IMR-90 (cell line): ENCODE results near the gene TNS2. TPM values are rescaled to one million over a fixed set of nuclear protein-coding genes. Genes with fewer than 3 reads are reported as not detected.
A peak's percentile ranks its signal among the peaks of the same experiment; 100 is the strongest.

Source experiments
- ATAC-seq: fragments of 200-7000 bp; cut with Tn5 transposase; 2 replicates; pipeline ENCODE4 v1.9.1; 2020; ENCODE audit warnings: low read depth, mild to moderate bottlenecking, moderate library complexity
- BruUV-seq: library from RNA; stranded (reverse); fragments of 400-500 nt; replicated peaks from 2 replicates; lab custom pipeline; 2021; lab: Mats Ljungman, UMichigan
- CTCF ChIA-PET: fragments of 300-600 bp; formaldehyde crosslinking; extraction: SDS; loops from one replicate; lab custom pipeline; 2021; ENCODE audit warnings: antibody characterized with exemption; lab: Yijun Ruan, JAX
- POLR2A ChIA-PET: fragments of 300-600 bp; sonication (Branson Sonifier 250); formaldehyde crosslinking; loops from one replicate; lab custom pipeline; 2022; ENCODE audit warnings: antibody characterized with exemption; ENCODE audit not compliant: unreplicated experiment; lab: Charles Lee
- DNase-seq: peaks from one replicate; pipeline ENCODE4 v3.0.0; 2013
- H2AFZ ChIP-seq: replicated peaks from 2 replicates; pipeline ENCODE3; 2013; ENCODE audit warnings: low read length, mild to moderate bottlenecking; ENCODE audit not compliant: poor library complexity
- H2AK5ac ChIP-seq: 2 replicates; pipeline ENCODE4 v1.6.1; 2013; ENCODE audit warnings: low read depth, low read length, inconsistent platforms
- H2AK9ac ChIP-seq: replicated peaks from 2 replicates; pipeline ENCODE3; 2013; ENCODE audit warnings: mild to moderate bottlenecking, low read depth, low read length, moderate library complexity; ENCODE audit not compliant: poor library complexity
- H2BK120ac ChIP-seq: 2 replicates; pipeline ENCODE4 v1.6.1; 2013; ENCODE audit warnings: low read depth, low read length, inconsistent platforms
- H2BK15ac ChIP-seq: 3 replicates; pipeline ENCODE4 v1.6.1; 2013; ENCODE audit warnings: low read depth, low read length, inconsistent platforms
- H2BK20ac ChIP-seq: 2 replicates; pipeline ENCODE4 v1.6.1; 2013; ENCODE audit warnings: low read depth, mild to moderate bottlenecking, inconsistent platforms, low read length, moderate library complexity
- H2BK5ac ChIP-seq: 2 replicates; pipeline ENCODE4 v1.6.1; 2013; ENCODE audit warnings: mild to moderate bottlenecking, low read depth, low read length, inconsistent platforms; ENCODE audit not compliant: poor library complexity, severe bottlenecking
- H3K14ac ChIP-seq: replicated peaks from 2 replicates; pipeline ENCODE4 v1.6.1; 2013; ENCODE audit warnings: low read depth, low read length, inconsistent platforms
- H3K18ac ChIP-seq: 2 replicates; pipeline ENCODE4 v1.6.1; 2013; ENCODE audit warnings: low read depth, low read length, control low read depth
- H3K23ac ChIP-seq: 2 replicates; pipeline ENCODE4 v1.6.1; 2013; ENCODE audit warnings: low read depth, low read length, inconsistent platforms
- H3K27ac ChIP-seq: 2 replicates; pipeline ENCODE4 v1.5.1; 2013; ENCODE audit warnings: mild to moderate bottlenecking, control low read depth, low read length; ENCODE audit not compliant: insufficient read depth
- H3K27me3 ChIP-seq: 2 replicates; pipeline ENCODE4 v1.6.1; 2013; ENCODE audit warnings: low read length; ENCODE audit not compliant: control insufficient read depth, insufficient read depth
- H3K36me3 ChIP-seq: 2 replicates; pipeline ENCODE4 v1.6.1; 2013; ENCODE audit warnings: low read length, mixed read lengths; ENCODE audit not compliant: control insufficient read depth, insufficient read depth
- H3K4ac ChIP-seq: 2 replicates; pipeline ENCODE4 v1.6.1; 2013; ENCODE audit warnings: low read depth, low read length, inconsistent platforms
- H3K4me1 ChIP-seq: 2 replicates; pipeline ENCODE4 v1.6.1; 2013; ENCODE audit warnings: low read length, mixed read lengths; ENCODE audit not compliant: control insufficient read depth, insufficient read depth
- H3K4me2 ChIP-seq: 2 replicates; pipeline ENCODE4 v1.6.1; 2013; ENCODE audit warnings: low read depth, mild to moderate bottlenecking, control low read depth, low read length, moderate library complexity
- H3K4me3 ChIP-seq: 2 replicates; pipeline ENCODE4 v1.5.1; 2013; ENCODE audit warnings: low read depth, mild to moderate bottlenecking, control low read depth, low read length, moderate library complexity; ENCODE audit not compliant: insufficient read depth
- H3K56ac ChIP-seq: 2 replicates; pipeline ENCODE4 v1.6.1; 2013; ENCODE audit warnings: low read length, inconsistent platforms; ENCODE audit not compliant: insufficient read depth; ENCODE audit errors: extremely low read depth
- H3K79me1 ChIP-seq, 2 experiments: 2 replicates each; pipeline ENCODE4 v1.6.1; 2013; ENCODE audit warnings: low read length in 2 of 2, inconsistent platforms in 1 of 2, low read depth in 1 of 2
- H3K9ac ChIP-seq: 2 replicates; pipeline ENCODE4 v1.6.1; 2013; ENCODE audit warnings: low read depth, low read length, control low read depth
- H3K9me1 ChIP-seq: 2 replicates; pipeline ENCODE4 v1.6.1; 2013; ENCODE audit warnings: low read length, inconsistent platforms; ENCODE audit not compliant: insufficient read depth
- H3K9me3 ChIP-seq: 2 replicates; pipeline ENCODE4 v1.6.1; 2013; ENCODE audit warnings: low read length; ENCODE audit not compliant: control insufficient read depth, insufficient read depth
- H4K20me1 ChIP-seq: 2 replicates; pipeline ENCODE4 v1.6.1; 2013; ENCODE audit warnings: low read length, inconsistent platforms; ENCODE audit not compliant: insufficient read depth
- H4K5ac ChIP-seq: 2 replicates; pipeline ENCODE4 v1.6.1; 2013; ENCODE audit warnings: mild to moderate bottlenecking, low read depth, low read length, control low read depth
- H4K8ac ChIP-seq, 2 experiments: 2 replicates each; pipeline ENCODE4 v1.6.1; 2013; ENCODE audit warnings: low read depth in 2 of 2, low read length in 2 of 2, control low read depth in 1 of 2, inconsistent platforms in 1 of 2
- H4K91ac ChIP-seq: 2 replicates; pipeline ENCODE4 v1.6.1; 2013; ENCODE audit warnings: low read depth, low read length, inconsistent platforms; ENCODE audit not compliant: insufficient read depth
- CTCF ChIP-seq: conservative IDR thresholded peaks from 2 replicates; pipeline ENCODE4 v1.5.1; 2012; ENCODE audit warnings: mild to moderate bottlenecking, low read depth, low read length, improper control_type of control experiment
- USF2 ChIP-seq: fragments of 150-350 bp; IDR thresholded peaks from 2 replicates; pipeline ENCODE4 v1.6.1; 2017; ENCODE audit warnings: mild to moderate bottlenecking, antibody characterized with exemption, low read length, low read depth
- WGBS, 2 experiments: methylation state at CpG; one replicate each; pipeline versions ENCODE4 v1.1.5 to v1.1.7; 2013; ENCODE audit warnings: missing lambda C conversion rate in 2 of 2; ENCODE audit not compliant: insufficient read length in 1 of 2; ENCODE audit errors: extremely low coverage in 2 of 2; 5-methylcytosine and 5-hydroxymethylcytosine counted together
- dilution Hi-C: fragments of 300-500 bp; cut with HindIII; formaldehyde crosslinking; loops from one replicate; pipeline ENCODE4 v1.14.3; 2018; ENCODE audit warnings: low sequenced_read_pairs; ENCODE audit not compliant: unreplicated experiment
- in situ Hi-C: fragments of 300-500 bp; cut with MboI; formaldehyde crosslinking; loops from 3 replicates; pipeline ENCODE4 v1.14.3; 2019; ENCODE audit warnings: low sequenced_read_pairs, inconsistent platforms, mixed read lengths
- intact Hi-C: fragments of 100-400 bp; cut with micrococcal nuclease; formaldehyde crosslinking; loops from 2 replicates; pipeline ENCODE4 v1.10.0; 2022
- polyA plus RNA-seq, 3 experiments: library from polyadenylated mRNA; depleted of rRNA; stranded (reverse); fragments of >200 nt; gene quantifications; 2 replicates each; pipeline ENCODE4 v1.2.3, GENCODE V29; 2012; ENCODE audit warnings: low replicate concordance in 1 of 3
- total RNA-seq: library from RNA; depleted of rRNA; stranded (reverse); fragments of >200 nt; gene quantifications from 2 replicates; pipeline ENCODE4 v1.2.3, GENCODE V29; 2012

TNS2 gene
- total and polyA plus RNA-seq, 2 of the 4 experiments (the other 2 are of a cell fraction), result 10.4 to 67.2 TPM

DNA sequence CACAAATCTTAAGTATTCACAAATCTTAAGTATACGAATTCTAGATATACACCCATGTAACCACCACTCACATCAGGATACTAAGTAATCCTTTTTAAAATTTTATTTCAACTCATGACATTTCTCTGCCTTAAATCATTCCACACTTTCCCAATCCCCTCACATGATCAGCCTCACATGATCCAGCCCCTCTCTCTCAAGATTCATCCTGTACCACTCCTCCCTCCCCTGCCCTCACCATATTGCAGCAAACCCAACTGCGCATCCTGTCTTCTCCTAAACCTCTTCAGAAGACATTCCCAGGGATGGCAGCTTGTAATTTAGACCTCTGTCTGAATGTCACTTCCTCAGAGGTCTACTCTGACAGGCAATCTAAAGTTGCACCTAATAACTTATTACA, 45.3 kb upstream of the TNS2 start:
- no peak overlapping the region; the same call in 1 of the 2 replicates for H3K4me2 ChIP-seq
- no peak overlapping the region for H3K4me3 ChIP-seq
- H3K56ac ChIP-seq, result no peak overlapping the region
- H3K4ac ChIP-seq, result peak overlapping the region; percentile 22
- H2AK5ac ChIP-seq, result peak overlapping the region; percentile 25; the same call in 1 of the 2 replicates
- peaks cover 7% of the 10 kb centered on the region for H3K4me1 ChIP-seq
- H3K23ac ChIP-seq, result 0 out of 2 replicates have a peak overlapping the region, but pooled peaks have one; percentile 33
- H3K36me3 ChIP-seq, result no peaks in the 10 kb centered on the region; the same call in 1 of the 2 replicates
- no peak overlapping the region for H2AFZ ChIP-seq
- peak overlapping the region in 1 of 2 experiments; percentile 26; a peak in 1 of 4 replicates for H4K8ac ChIP-seq
- DNase-seq, result peak; percentile 24
- H3K18ac ChIP-seq, result no peak overlapping the region
- no peak overlapping the region for H2BK20ac ChIP-seq
- H2BK120ac ChIP-seq, result no peak overlapping the region
- H3K27me3 ChIP-seq, result no peaks in the 10 kb centered on the region
- H2AK9ac ChIP-seq, result no peak overlapping the region
- H4K91ac ChIP-seq, result no peak overlapping the region
- intact Hi-C loops, result no loop called here
- dilution Hi-C loops, result no loop called here
- peaks cover 17 to 34% of the 10 kb centered on the region in 2 experiments; a peak in 3 of 4 replicates for H3K79me1 ChIP-seq
- no peak overlapping the region for H4K5ac ChIP-seq
- no peak overlapping the region; the same call in 2 of the 3 replicates for H2BK15ac ChIP-seq
- no TSS peak for BruUV-seq
- 84% methylated on average over 2 of the region's 2 CpGs; no CpG with 5 or more reads in 1 of the 2 experiments for WGBS, 2 experiments
- H3K9me1 ChIP-seq, result peaks cover 7% of the 10 kb centered on the region
- CTCF ChIA-PET, result no interaction called here
- TF ChIP-seq CTCF, result no peak
- TF ChIP-seq USF2, result peak; percentile 91
- H3K9ac ChIP-seq, result 0 out of 2 replicates have a peak overlapping the region, but pooled peaks have one; percentile 23
- in situ Hi-C loops, result no loop called here
- H3K9me3 ChIP-seq, result no peaks in the 10 kb centered on the region
- POLR2A ChIA-PET, result no interaction called here
- H2BK5ac ChIP-seq, result no peak overlapping the region
- peaks cover 30% of the 10 kb centered on the region for H4K20me1 ChIP-seq
- peak overlapping the region; percentile 12; the same call in 1 of the 2 replicates for H3K14ac ChIP-seq
- ATAC-seq, result no peak
- H3K27ac ChIP-seq, result no peak overlapping the region
